B cell (primary cell): ENCODE measurements around the gene EIF2AK2. TPM values are rescaled to one million over a fixed set of nuclear protein-coding genes. Genes with fewer than 3 reads are reported as not detected.

Experiments
- ATAC-seq: fragments of 200-7000 bp; cut with Tn5 transposase; one replicate; pipeline ENCODE4 v1.10.0; 2021; ENCODE audit warnings: low read depth, mild to moderate bottlenecking, moderate number of reproducible peaks, moderate library complexity
- CTCF ChIA-PET: fragments of 350-600 bp; sonication (Branson Sonifier 250); formaldehyde crosslinking; loops from one replicate; lab custom pipeline; 2021; ENCODE audit warnings: antibody characterized with exemption, inconsistent platforms; lab: Charles Lee
- POLR2A ChIA-PET: fragments of 350-600 bp; sonication (Branson Sonifier 250); formaldehyde crosslinking; loops from one replicate; lab custom pipeline; 2021; ENCODE audit warnings: antibody characterized with exemption; lab: Charles Lee
- DNase-seq: peaks from one replicate; pipeline ENCODE4 v3.0.0; 2013
- H2AFZ ChIP-seq: 2 replicates; pipeline ENCODE4 v1.6.1; 2012; ENCODE audit warnings: mild to moderate bottlenecking, low read depth, low read length; ENCODE audit not compliant: insufficient read depth, poor library complexity, severe bottlenecking
- H3K27ac ChIP-seq, 2 donors: 1 replicate in 1 of 2; 2 replicates in 1 of 2; pipeline ENCODE4 v1.5.1; 2012 to 2013; ENCODE audit warnings: low read length in 2 of 2, mild to moderate bottlenecking in 2 of 2, moderate library complexity in 1 of 2
- H3K27me3 ChIP-seq, 4 experiments: fragments of 200-600 bp in 1 of 4; sonication (generic) in 1 of 4; replicated peaks in 1 of 4; 1 replicate in 2 of 4; 2 replicates in 2 of 4; pipeline versions ENCODE4 v1.6.1 to v1.7.0; 2013 to 2016; ENCODE audit warnings: low read length in 3 of 4, mild to moderate bottlenecking in 2 of 4, mixed read lengths in 1 of 4, moderate library complexity in 1 of 4; ENCODE audit not compliant: insufficient read depth in 4 of 4, control insufficient read depth in 3 of 4; ENCODE audit errors: control extremely low read depth in 1 of 4
- H3K36me3 ChIP-seq, 2 experiments: replicated peaks in 1 of 2; 1 replicate in 1 of 2; 2 replicates in 1 of 2; pipeline versions ENCODE4 v1.6.1 to v1.7.1; 2013; ENCODE audit warnings: low read length in 1 of 2; ENCODE audit not compliant: insufficient read depth in 2 of 2, control insufficient read depth in 1 of 2; ENCODE audit errors: control extremely low read depth in 1 of 2, extremely low read depth in 1 of 2
- H3K4me1 ChIP-seq, 2 donors: fragments of 200-600 bp in 1 of 2; sonication (generic) in 1 of 2; 1 replicate in 1 of 2; 2 replicates in 1 of 2; pipeline versions ENCODE4 v1.5.1 to v1.6.1; 2013 to 2017; ENCODE audit warnings: low read length in 2 of 2; ENCODE audit not compliant: control insufficient read depth in 2 of 2, insufficient read depth in 2 of 2
- H3K4me2 ChIP-seq: replicated peaks from 2 replicates; pipeline ENCODE3; 2012; ENCODE audit warnings: mild to moderate bottlenecking, low read depth, low read length; ENCODE audit not compliant: poor library complexity, severe bottlenecking
- H3K4me3 ChIP-seq, 5 experiments: fragments of 200-600 bp in 1 of 5; sonication (generic) in 1 of 5; 1 replicate in 3 of 5; 2 replicates in 2 of 5; pipeline versions ENCODE4 v1.5.1 to v1.7.0; 2011 to 2016; ENCODE audit warnings: low read length in 4 of 5, mild to moderate bottlenecking in 4 of 5, low read depth in 2 of 5, control low read depth in 1 of 5, moderate library complexity in 1 of 5; ENCODE audit not compliant: insufficient read depth in 1 of 5; ENCODE audit errors: control extremely low read depth in 1 of 5, extremely low read depth in 1 of 5
- H3K79me2 ChIP-seq: fragments of 200-600 bp; sonication (generic); one replicate; pipeline ENCODE4 v1.6.0; 2016; ENCODE audit warnings: low read length; ENCODE audit not compliant: control insufficient read depth, insufficient read depth
- H3K9ac ChIP-seq: fragments of 200-600 bp; sonication (generic); 2 replicates; pipeline ENCODE4 v1.6.1; 2017; ENCODE audit warnings: mild to moderate bottlenecking, low read length, moderate library complexity
- H3K9me3 ChIP-seq, 3 donors: one replicate each; pipeline versions ENCODE4 v1.6.1 to v1.7.1; 2013; ENCODE audit warnings: low read length in 2 of 3; ENCODE audit not compliant: control insufficient read depth in 2 of 3, insufficient read depth in 1 of 3; ENCODE audit errors: control extremely low read depth in 1 of 3
- H4K20me1 ChIP-seq: 2 replicates; pipeline ENCODE4 v1.6.0; 2012; ENCODE audit warnings: mild to moderate bottlenecking, low read length; ENCODE audit not compliant: insufficient read depth, control insufficient read depth, poor library complexity, severe bottlenecking
- H3K27ac Mint-ChIP-seq: one replicate; pipeline ENCODE4 v1.8.0; 2021; ENCODE audit warnings: mixed read lengths
- H3K27me3 Mint-ChIP-seq: one replicate; pipeline ENCODE4 v1.8.0; 2021; ENCODE audit warnings: mixed read lengths
- H3K4me1 Mint-ChIP-seq: one replicate; pipeline ENCODE4 v1.8.0; 2021; ENCODE audit warnings: mixed read lengths
- H3K4me3 Mint-ChIP-seq: one replicate; pipeline ENCODE4 v1.8.0; 2021; ENCODE audit warnings: mixed read lengths
- H3K9me3 Mint-ChIP-seq: one replicate; pipeline ENCODE4 v1.8.0; 2022; ENCODE audit warnings: mixed read lengths; ENCODE audit not compliant: insufficient read depth
- EZH2 ChIP-seq: IDR thresholded peaks from 2 replicates; pipeline ENCODE4 v1.6.1; 2012; ENCODE audit warnings: borderline replicate concordance, low read depth, mild to moderate bottlenecking, moderate library complexity, low read length; ENCODE audit not compliant: insufficient read depth, poor library complexity, severe bottlenecking
- WGBS: methylation state at CpG from one replicate; pipeline ENCODE4 v1.1.5; 2013; ENCODE audit warnings: missing lambda C conversion rate; ENCODE audit not compliant: insufficient coverage; 5-methylcytosine and 5-hydroxymethylcytosine counted together
- intact Hi-C: fragments of 100-400 bp; cut with micrococcal nuclease; formaldehyde crosslinking; loops from one replicate; pipeline ENCODE4 v1.10.0; 2022
- polyA plus RNA-seq: library from polyadenylated mRNA; depleted of rRNA; stranded (reverse); fragments of >200 nt; gene quantifications from 2 replicates; pipeline ENCODE4 v1.2.3, GENCODE V29; 2012
- total RNA-seq, 2 donors: library from RNA; stranded (reverse); fragments of 120-200 nt in 1 of 2; gene quantifications; 1 replicate in 1 of 2; 2 replicates in 1 of 2; pipeline versions ENCODE4 v1.2.3 to v1.2.4, GENCODE V29; 2013 to 2022
- TF ChIP-seq, protein P1 (sequence below): fragments of 200-600 bp; IDR thresholded peaks from one replicate; pipeline ENCODE4 v1.8.0; 2022; ENCODE audit warnings: antibody characterized with exemption, mild to moderate bottlenecking

Gene EIF2AK2
- total and polyA plus RNA-seq, 2 donors (not counting 1 experiment from before 2014, with no cell fraction given), result 6.5 to 36.9 TPM

DNA sequence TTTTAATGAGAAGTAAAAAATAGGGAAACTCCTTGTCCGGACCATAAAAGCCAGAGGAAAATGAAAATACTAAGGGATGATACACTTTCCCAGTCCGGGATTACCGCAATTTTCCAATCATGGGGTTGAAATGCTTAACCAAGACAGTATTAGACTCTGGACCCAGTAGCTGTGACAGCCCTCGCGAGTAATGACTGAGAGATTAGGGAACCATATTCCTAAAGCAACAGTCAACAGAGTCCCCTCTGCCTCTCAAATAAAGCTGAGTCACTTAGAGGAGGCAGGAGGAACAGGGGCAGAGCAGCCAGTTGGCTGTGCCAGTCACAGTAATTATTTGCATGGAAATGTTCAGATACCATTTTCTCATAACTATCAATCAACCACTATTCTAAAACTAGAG, 37.6 kb downstream of the EIF2AK2 start:
- Histone ChIP-seq H3K79me2 (no peaks in the 10 kb centered on the region), H3K27me3 (no peaks in the 10 kb centered on the region), H2AFZ (no peak overlapping the region), H3K27ac (no peak overlapping the region), H3K36me3 (peaks cover 0 to 53% of the 10 kb centered on the region in 2 experiments), H3K9me3 (no peaks in the 10 kb centered on the region), H4K20me1 (no peaks in the 10 kb centered on the region), H3K9ac (no peak overlapping the region), H3K4me1 (no peaks in the 10 kb centered on the region), H3K4me2 (no peak overlapping the region), H3K4me3 (no peak overlapping the region)
- Mint-ChIP-seq H3K9me3 (no peaks in the 10 kb centered on the region), H3K27me3 (no peaks in the 10 kb centered on the region), H3K27ac (no peak overlapping the region), H3K4me1 (no peaks in the 10 kb centered on the region), H3K4me3 (no peak overlapping the region)
- ChIA-PET POLR2A (no interaction called here), CTCF (no interaction called here)
- ATAC-seq (no peak), DNase-seq (no peak)
- WGBS, result 100% methylated on average over 2 of the region's 5 CpGs
- no peak for TF ChIP-seq EZH2
- intact Hi-C loops, result no loop called here

DNA sequence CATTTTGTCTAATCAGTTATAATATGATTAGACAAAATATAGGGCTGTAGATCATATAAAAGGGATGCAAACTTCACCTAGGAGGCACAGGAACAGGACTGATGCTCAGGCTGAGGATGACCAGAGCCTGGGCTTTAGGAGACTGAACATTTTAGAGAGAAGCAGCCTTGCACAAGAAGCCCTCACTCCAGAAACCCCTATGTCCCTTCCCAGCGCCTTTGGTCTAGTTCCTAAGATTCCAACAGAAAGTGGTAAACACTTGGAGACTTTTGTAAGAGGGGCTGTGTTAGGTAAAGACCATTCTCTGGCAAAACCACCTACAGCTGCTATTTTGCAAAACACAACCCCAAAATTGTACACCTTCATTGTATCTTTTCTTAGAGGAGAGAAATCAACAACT, 39.2 kb downstream of the EIF2AK2 start:
- TF ChIP-seq, protein P1, sequence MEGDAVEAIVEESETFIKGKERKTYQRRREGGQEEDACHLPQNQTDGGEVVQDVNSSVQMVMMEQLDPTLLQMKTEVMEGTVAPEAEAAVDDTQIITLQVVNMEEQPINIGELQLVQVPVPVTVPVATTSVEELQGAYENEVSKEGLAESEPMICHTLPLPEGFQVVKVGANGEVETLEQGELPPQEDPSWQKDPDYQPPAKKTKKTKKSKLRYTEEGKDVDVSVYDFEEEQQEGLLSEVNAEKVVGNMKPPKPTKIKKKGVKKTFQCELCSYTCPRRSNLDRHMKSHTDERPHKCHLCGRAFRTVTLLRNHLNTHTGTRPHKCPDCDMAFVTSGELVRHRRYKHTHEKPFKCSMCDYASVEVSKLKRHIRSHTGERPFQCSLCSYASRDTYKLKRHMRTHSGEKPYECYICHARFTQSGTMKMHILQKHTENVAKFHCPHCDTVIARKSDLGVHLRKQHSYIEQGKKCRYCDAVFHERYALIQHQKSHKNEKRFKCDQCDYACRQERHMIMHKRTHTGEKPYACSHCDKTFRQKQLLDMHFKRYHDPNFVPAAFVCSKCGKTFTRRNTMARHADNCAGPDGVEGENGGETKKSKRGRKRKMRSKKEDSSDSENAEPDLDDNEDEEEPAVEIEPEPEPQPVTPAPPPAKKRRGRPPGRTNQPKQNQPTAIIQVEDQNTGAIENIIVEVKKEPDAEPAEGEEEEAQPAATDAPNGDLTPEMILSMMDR, result no peak
- TF ChIP-seq EZH2, result no peak
- Histone ChIP-seq H3K4me1 (no peaks in the 10 kb centered on the region), H3K36me3 (peaks cover 0 to 52% of the 10 kb centered on the region in 2 experiments), H3K9me3 (no peaks in the 10 kb centered on the region), H2AFZ (no peak overlapping the region), H3K79me2 (no peaks in the 10 kb centered on the region), H3K4me2 (no peak overlapping the region), H3K27ac (no peak overlapping the region), H4K20me1 (no peaks in the 10 kb centered on the region), H3K4me3 (no peak overlapping the region), H3K9ac (no peak overlapping the region), H3K27me3 (no peaks in the 10 kb centered on the region)
- POLR2A ChIA-PET, result no interaction called here
- CTCF ChIA-PET, result no interaction called here
- Mint-ChIP-seq H3K4me3 (no peak overlapping the region), H3K4me1 (no peaks in the 10 kb centered on the region), H3K27me3 (no peaks in the 10 kb centered on the region), H3K27ac (no peak overlapping the region), H3K9me3 (no peaks in the 10 kb centered on the region)
- intact Hi-C loops, result no loop called here
- ATAC-seq (no peak), DNase-seq (no peak)
- no CpG with 5 or more reads among the region's 1 CpG for WGBS
